COLO829 (cell line): ENCODE results near the gene CRIM1.
A peak's percentile ranks its signal among the peaks of the same experiment; 100 is the strongest.

Experiments
- DNase-seq: peaks from one replicate; pipeline ENCODE4 v3.0.0; 2012; ENCODE audit warnings: low spot score

CRIM1 gene

GRCh38 chr2:36425608-36426355, 70.2 kb downstream of the CRIM1 start:
- no peak for DNase-seq

GRCh38 chr2:36427790-36428243, 72.2 kb downstream of the CRIM1 start:
- DNase-seq: peak; percentile 14

GRCh38 chr2:36430549-36430948, 75.0 kb downstream of the CRIM1 start:
- no peak for DNase-seq

- DNase-seq: no peak
Observed at GRCh38 chr2:36432479-36432878, 76.9 kb downstream of the CRIM1 start.

- peak; percentile 76 for DNase-seq
Observed at GRCh38 chr2:36433311-36434217, 78.0 kb downstream of the CRIM1 start.

- peak; percentile 88 for DNase-seq
Observed at GRCh38 chr2:36438449-36438977, 82.9 kb downstream of the CRIM1 start.

GRCh38 chr2:36439084-36439483, 83.5 kb downstream of the CRIM1 start:
- no peak for DNase-seq

- DNase-seq: no peak
Observed at GRCh38 chr2:36441065-36441625, 85.6 kb downstream of the CRIM1 start.

GRCh38 chr2:36441816-36442215, 86.2 kb downstream of the CRIM1 start:
- DNase-seq: no peak

GRCh38 chr2:36444216-36444936, 88.8 kb downstream of the CRIM1 start:
- no peak for DNase-seq

- DNase-seq: no peak
Observed at GRCh38 chr2:36445185-36445866, 89.7 kb downstream of the CRIM1 start.

GRCh38 chr2:36446294-36446693, 90.7 kb downstream of the CRIM1 start:
- no peak for DNase-seq

GRCh38 chr2:36449213-36449612, 93.6 kb downstream of the CRIM1 start:
- DNase-seq: no peak

GRCh38 chr2:36449943-36450392, 94.4 kb downstream of the CRIM1 start:
- DNase-seq: no peak

GRCh38 chr2:36450466-36451196, 95.1 kb downstream of the CRIM1 start:
- no peak for DNase-seq

- no peak for DNase-seq
Observed at GRCh38 chr2:36451512-36451911, 95.9 kb downstream of the CRIM1 start.

- no peak for DNase-seq
Observed at GRCh38 chr2:36452260-36452659, 96.7 kb downstream of the CRIM1 start.

- DNase-seq: no peak
Observed at GRCh38 chr2:36453652-36454051, 98.1 kb downstream of the CRIM1 start.

- DNase-seq: no peak
Observed at GRCh38 chr2:36455011-36455410, 99.4 kb downstream of the CRIM1 start.

GRCh38 chr2:36455788-36456187, 100.2 kb downstream of the CRIM1 start:
- peak; percentile 80 for DNase-seq
